NCI-H2107 (cell line): ENCODE measurements around the gene ULK4.

Experiments
- DNase-seq: peaks from one replicate; lab custom pipeline; 2025; lab: John Stamatoyannopoulos, UW

ULK4 gene

GRCh38 chr3:41356775-41357174 is 605.1 kb downstream of the ULK4 start:
- DNase-seq, result no peak

DNA sequence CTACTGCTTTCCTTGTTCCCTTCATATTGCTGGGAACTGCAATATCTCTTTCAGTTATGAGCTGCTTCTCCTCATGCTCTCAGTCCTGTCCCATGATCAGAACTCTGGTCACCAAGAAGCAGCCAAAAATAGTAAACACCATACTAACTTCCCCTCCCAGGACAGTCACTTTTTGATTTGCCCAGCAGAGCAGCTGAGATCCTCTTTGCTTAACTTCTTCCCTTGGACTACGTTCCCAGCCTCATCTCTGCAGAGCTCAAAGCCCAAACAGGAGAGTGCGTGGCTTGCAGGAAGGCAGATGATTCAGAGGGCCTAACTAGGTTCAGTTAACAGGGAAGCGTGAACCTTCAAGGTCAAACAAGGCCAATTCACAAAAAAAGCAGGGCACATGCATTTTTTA is 609.4 kb downstream of the ULK4 start:
- DNase-seq, result no peak

- DNase-seq, result no peak
Measured at GRCh38 chr3:41350441-41350840, 611.5 kb downstream of the ULK4 start.

DNA sequence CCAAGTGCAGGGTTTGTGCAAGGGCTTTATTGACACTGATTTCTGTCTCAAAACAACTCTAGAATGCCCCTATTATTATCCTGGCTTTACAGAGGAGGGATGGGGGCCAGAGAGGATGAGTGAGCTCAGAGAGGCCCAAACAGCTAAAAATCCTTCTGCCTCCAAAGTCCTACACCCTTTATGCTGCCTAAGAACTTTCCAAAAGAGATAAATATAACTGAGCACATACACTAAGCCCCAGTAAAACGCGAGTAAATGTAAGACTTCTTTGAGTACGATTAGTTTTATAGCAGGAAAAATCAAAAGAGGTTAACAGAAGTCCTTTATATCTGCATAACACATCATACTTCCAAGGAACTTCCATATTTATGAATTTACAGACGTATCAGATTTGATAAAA is 613.5 kb downstream of the ULK4 start:
- no peak for DNase-seq

- no peak for DNase-seq
Measured at GRCh38 chr3:41346698-41347270, 615.1 kb downstream of the ULK4 start.

DNA sequence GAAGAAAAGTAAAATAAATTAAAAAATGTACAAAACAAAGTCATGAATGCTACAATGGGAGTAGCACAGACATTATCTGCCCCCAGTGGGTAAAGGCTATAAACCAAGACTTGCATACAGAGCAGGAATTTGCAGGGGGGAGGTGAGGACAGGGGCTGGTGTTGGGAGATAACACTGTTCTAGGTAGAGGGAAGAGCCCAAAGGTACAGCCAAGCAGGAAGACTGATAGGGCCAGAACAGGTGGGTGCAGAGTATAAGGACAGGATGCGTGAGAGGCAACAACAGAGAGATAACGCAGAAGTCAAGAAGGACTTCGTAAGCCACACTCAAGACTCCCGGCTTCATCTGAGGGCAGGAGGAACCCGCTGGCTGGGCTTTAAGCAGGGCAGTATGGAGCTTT is 616.1 kb downstream of the ULK4 start:
- DNase-seq, result no peak

DNA sequence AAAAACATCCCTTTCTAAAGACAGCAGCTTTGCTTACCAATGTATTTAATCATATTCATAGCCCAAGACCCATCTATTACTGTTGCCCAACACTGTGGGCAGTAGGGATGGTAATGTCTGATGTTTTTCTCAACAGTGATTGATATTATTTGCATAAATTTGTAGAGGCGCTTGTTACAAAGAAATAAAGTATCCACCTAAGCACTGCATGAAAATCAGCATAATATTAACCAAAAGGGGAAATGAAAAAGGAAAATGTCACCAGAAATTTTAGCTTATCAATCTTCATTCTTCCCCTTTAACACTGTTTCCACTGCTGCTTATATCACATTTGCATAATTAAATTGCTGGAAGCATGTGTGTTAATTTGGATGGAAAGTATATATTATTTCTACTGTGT is 622.1 kb downstream of the ULK4 start:
- no peak for DNase-seq

DNA sequence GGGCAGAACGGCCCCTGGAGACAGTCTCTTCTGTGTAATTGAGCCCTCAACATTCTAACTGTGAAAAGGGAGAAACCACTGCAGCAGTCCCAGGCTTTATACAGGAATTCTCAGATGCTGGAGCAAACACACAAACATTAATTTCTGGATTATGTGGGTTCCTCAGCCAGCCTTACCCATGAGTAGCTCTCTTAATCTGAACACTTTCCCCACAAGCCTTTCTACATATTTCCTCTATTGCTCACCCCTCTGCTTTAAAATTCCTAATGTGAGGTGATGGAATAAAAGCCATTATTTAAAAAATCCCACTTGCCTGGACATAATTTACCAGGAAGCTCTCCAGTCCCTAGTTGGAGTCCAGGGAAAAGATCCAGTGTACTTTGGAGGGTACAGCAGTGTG is 623.6 kb downstream of the ULK4 start:
- no peak for DNase-seq

- no peak for DNase-seq
Measured at GRCh38 chr3:41334426-41334825, 627.5 kb downstream of the ULK4 start.

DNA sequence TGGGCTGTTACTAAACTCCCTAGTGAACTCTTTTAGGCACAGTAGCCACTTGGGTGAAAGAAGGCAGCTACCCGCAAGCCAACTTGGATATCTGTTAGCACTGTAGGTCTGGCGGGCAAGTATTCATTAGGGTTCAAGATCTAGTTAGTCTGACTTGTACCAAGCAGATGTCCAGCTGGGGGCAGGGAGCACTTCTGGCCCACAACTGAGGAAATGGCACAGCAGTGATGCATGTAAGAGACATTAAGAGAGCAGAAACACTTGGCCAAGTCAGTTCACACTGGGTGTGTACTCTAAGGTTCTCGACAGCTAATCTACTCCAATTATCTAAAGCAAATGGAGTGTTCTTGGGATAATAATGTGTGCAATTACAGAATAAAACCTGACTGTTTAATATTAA is 630.9 kb downstream of the ULK4 start:
- DNase-seq, result no peak

DNA sequence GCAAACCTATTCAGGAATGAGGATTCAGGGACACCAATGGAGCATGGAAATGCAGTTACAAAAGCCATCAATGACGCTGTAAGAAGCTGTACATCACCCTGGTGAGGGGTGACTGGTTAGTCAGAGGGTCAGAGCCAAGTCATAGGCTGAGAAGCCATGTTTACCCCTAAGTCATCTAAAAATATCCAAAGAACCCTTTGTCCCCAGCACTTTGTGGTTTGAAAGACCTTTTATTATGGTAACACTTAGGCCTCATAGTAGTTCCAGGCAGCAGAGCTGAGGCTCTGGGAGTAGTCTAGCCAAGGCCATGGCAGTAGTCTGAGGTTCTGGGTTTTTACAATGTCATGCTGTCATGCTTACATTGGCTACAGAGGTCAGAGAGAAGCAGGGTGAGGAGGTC is 631.4 kb downstream of the ULK4 start:
- no peak for DNase-seq

GRCh38 chr3:41329881-41330280 is 632.0 kb downstream of the ULK4 start:
- no peak for DNase-seq

GRCh38 chr3:41328926-41329325 is 633.0 kb downstream of the ULK4 start:
- DNase-seq, result no peak

DNA sequence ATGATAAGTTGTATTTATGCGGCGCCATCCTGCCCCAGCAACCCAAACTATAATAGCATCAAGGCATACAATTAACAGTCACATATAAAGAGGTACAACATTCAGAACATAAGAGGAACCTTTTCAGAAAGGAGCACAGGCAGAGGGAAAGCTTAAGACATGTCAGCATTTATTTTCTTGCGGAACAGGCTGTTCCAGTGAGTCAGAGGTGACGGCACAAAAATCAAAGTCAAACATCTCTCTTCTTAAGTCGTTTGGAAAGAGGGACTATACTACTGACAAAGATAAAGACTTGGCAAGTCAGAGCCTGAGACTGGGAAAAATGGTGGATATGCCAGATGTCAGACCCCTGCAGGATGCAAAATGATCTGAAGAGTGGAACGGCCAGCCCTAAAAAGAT is 634.2 kb downstream of the ULK4 start:
- no peak for DNase-seq

GRCh38 chr3:41324156-41324475 is 637.8 kb downstream of the ULK4 start:
- no peak for DNase-seq

DNA sequence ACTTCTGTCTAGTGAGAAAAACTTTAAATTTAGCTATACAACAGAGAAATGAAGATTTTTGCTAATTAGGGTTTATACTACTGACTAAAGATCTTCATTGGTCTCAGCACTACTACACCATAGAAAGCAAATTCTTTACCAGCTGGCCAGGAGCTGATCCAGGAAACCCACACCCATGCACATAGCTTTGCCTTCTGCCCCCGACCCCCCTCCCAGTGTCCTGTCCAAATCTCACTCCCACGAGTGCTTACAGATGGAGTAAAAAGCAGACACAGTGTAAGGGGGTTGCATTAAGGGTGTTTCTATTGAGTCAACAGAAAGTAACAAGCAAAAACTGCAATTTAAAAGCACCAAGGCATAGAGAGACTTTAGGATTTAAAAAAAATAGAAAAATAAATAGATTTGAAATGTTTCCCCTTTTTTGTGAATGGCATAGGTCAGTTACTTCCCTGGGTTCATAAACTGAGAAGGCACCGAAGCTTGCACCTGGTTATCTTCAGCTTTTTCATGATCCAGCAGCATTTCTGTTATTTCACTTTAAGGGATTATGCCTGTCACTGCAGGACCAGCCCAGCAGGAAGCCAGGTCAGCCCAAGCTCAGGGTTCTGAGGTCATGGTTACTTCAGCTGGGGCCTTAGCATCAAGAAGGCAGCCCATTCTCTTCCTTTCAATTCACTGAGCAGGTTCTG is 638.3 kb downstream of the ULK4 start:
- DNase-seq, result no peak

GRCh38 chr3:41321642-41321980 is 640.3 kb downstream of the ULK4 start:
- DNase-seq, result no peak

- no peak for DNase-seq
Measured at GRCh38 chr3:41320953-41321641, 640.8 kb downstream of the ULK4 start.

DNA sequence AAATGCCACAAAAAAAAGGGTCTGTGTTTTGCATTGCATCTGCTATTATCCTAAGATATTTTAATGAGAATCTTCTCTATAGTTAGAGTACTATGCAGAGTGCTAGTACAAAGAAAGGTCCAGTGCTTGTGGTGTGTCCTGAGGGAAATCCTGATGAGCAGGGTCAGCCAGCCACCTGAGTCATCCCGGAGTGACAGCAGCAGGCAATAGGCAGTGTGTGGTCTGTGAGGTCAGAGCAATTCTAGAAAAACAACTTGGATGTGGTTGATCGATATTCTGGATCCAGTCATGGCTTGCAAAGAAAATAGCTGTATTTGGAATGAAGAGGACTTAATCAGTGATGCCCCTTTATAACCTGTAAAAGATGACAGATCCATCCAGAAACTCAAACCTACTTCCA is 643.4 kb downstream of the ULK4 start:
- no peak for DNase-seq

- no peak for DNase-seq
Measured at GRCh38 chr3:41317718-41318117, 644.2 kb downstream of the ULK4 start.

DNA sequence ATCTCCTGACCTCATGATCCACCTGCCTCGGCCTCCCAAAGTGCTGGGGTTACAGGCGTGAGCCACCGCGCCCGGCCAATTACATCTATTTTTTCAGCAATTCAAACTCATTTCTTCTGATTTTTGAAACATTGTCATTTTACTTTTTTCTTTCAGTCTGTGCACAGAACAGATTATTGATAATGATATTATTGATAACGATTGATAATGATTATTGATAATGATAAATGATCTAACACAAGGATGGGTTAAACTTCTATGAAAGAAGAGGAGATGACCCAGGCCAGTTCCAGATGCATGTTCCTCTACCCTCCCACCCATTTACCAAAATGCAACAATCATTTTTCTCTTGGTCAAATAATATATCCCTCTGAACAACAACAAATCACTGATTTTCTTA is 644.6 kb downstream of the ULK4 start:
- no peak for DNase-seq

DNA sequence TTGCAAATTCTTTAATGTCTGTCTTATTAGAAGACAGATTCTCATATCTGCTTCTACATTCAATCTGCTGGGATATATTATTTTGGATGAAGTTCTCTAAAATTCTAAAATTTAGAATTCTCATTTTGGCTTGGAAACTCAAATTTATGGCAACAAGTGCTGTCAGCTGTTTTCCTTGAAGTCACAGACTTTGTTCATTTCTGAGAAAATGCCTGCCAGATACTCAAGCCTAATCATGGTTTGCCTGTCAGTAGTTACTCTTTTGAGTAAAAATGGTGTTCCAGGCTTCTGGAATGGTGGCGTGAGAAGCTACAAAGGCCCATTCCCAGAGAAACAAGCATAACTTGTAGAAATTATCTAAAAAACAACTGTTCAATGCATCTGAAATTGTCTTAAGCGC is 646.8 kb downstream of the ULK4 start:
- DNase-seq, result no peak

- DNase-seq, result no peak
Measured at GRCh38 chr3:41308119-41308518, 653.8 kb downstream of the ULK4 start.

- no peak for DNase-seq
Measured at GRCh38 chr3:41307065-41307464, 654.8 kb downstream of the ULK4 start.
